ENCODE results near the gene DTNBP1. TPM values are rescaled to one million over a fixed set of nuclear protein-coding genes. Genes with fewer than 3 reads are reported as not detected.

Gene DTNBP1
- total and polyA plus RNA-seq, 2 of the 8 experiments (the other 6 are each of a cell fraction or from before 2014, with no cell fraction given), result 13.5 to 22.1 TPM

DNA sequence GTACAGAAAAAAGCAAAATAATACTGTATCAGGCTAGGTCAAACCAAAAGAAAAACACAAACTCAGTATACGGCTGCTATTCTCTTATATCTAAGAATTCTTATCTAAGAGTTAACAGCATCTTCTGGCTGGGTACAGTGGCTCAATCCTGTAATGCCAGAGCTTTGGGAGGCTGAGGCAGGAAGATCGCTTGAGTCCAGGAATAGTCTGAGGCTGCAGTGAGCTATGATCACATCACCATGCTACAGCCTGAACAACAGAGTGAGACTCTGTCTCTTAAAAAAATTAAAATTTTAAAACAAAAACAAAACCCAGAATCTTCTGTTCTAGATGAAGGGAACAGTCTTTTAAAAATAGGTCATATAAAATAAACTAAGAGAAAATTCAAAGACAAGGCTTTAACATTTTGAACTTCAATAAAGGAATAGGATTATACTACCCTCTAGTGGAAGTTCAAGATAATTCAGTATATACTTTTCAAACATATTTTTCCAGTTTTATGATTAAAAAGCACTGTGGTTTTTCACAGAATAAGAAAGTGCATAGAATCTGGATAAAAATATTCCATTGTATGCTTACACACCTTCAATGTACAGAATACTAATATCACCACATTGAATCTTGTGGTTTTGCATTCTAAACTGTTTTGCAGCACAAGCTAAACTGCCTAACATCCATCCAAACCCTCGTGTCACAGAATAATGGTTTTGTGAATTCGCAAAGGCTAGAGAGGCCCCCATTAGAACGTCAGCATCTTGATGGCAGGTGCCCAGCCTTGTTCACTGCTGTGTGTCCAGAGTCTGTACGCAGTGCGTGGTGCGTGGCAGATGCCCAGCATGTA, 39.3 kb downstream of the DTNBP1 start:
- Histone ChIP-seq H3K4me3 (ENCODE audit: extremely low read depth in 1 of 4, insufficient read depth in 2 of 4, low read depth in 3 of 4, low read length in 4 of 4) (no peak overlapping the region), H2AFZ (ENCODE audit: low read length) (no peak overlapping the region), H3K9ac (replicated peaks in 1 of 4; ENCODE audit: extremely low read depth in 1 of 4, low read depth in 3 of 4, low read length in 3 of 4) (no peak overlapping the region), H2BK20ac (ENCODE audit: low read length) (no peak overlapping the region; the same call in 1 of the 2 replicates), H4K5ac (ENCODE audit: insufficient read length, low read depth, low read length) (no peak overlapping the region), H2BK5ac (ENCODE audit: low read depth, low read length) (peak overlapping the region; percentile 31; the same call in 1 of the 2 replicates), H3K27me3 (replicated peaks in 1 of 4; ENCODE audit: control insufficient read depth in 3 of 4, extremely low read depth in 1 of 4, insufficient read depth in 3 of 4, low read length in 3 of 4) (no peaks in the 10 kb centered on the region), H2BK120ac (replicated peaks; ENCODE audit: low read depth, low read length) (no peak overlapping the region), H3K23ac (ENCODE audit: insufficient read length) (no peak overlapping the region), H3K27ac (ENCODE audit: low read depth, low read length) (no peak overlapping the region), H3K4me2 (ENCODE audit: insufficient read depth in 1 of 2, low read depth in 2 of 2, low read length in 2 of 2) (no peak overlapping the region), H3K4me1 (replicated peaks in 1 of 4; ENCODE audit: control insufficient read depth in 3 of 4, insufficient read depth in 4 of 4, low read length in 3 of 4) (0 out of 7 replicates have a peak, but pooled peaks cover 0 to 4% (median 1%) of the 10 kb centered on the region in 4 experiments), H4K20me1 (replicated peaks in 1 of 2; ENCODE audit: control insufficient read depth in 1 of 2, insufficient read depth in 2 of 2, low read length in 2 of 2) (peaks cover 2 to 4% of the 10 kb centered on the region in 2 experiments), H3K9me3 (ENCODE audit: insufficient read depth in 2 of 2, low read depth in 1 of 2, low read length in 1 of 2) (no peaks in the 10 kb centered on the region), H2BK15ac (ENCODE audit: low read length) (no peak overlapping the region), H4K8ac (ENCODE audit: extremely low read depth, insufficient read depth, low read length) (no peak overlapping the region), H3K23me2 (ENCODE audit: low read depth, low read length) (no peaks in the 10 kb centered on the region), H3K4ac (replicated peaks; ENCODE audit: insufficient read length, low read depth, low read length) (no peak overlapping the region), H3K18ac (ENCODE audit: extremely low read depth, low read length) (no peak overlapping the region), H3K79me1 (ENCODE audit: low read depth, low read length) (no peaks in the 10 kb centered on the region), H3K56ac (replicated peaks; ENCODE audit: insufficient read length, low read depth, low read length) (no peak overlapping the region), H3K14ac (ENCODE audit: insufficient read length) (no peak overlapping the region), H4K91ac (replicated peaks; ENCODE audit: insufficient read length, low read length) (no peak overlapping the region), H3K36me3 (ENCODE audit: control insufficient read depth in 2 of 4, insufficient read depth in 4 of 4, low read length in 3 of 4) (no peaks in the 10 kb centered on the region; a peak in 1 of 8 replicates), H3K79me2 (ENCODE audit: control insufficient read depth in 1 of 2, insufficient read depth in 2 of 2, low read length in 2 of 2) (0 out of 4 replicates have a peak, but pooled peaks cover 0 to 9% of the 10 kb centered on the region in 2 experiments), H2AK5ac (ENCODE audit: low read depth, low read length) (peak overlapping the region; percentile 90; the same call in 1 of the 2 replicates), H2BK12ac (ENCODE audit: low read depth, low read length) (no peak overlapping the region; the same call in 1 of the 2 replicates)
- WGBS, 2 experiments (ENCODE audit: extremely low coverage in 1 of 2, insufficient coverage in 1 of 2, insufficient read length in 1 of 2, insufficient replicate concordance in 2 of 2, low coverage in 1 of 2, low lambda C conversion rate in 2 of 2, missing lambda C conversion rate in 1 of 2), result 83% methylated on average over 8 of the region's 8 CpGs; no CpG with 5 or more reads in 1 of the 2 experiments
- CTCF ChIA-PET (ENCODE audit: partially characterized antibody), result interaction anchor here (0.7 to 6.1 kb wide), 29 partner anchors 8 to 1576 kb away, joined by 3 to 36 read pairs (median 4); no protein-coding TSS in a partner anchor
- DNase-seq (ENCODE audit: low read depth in 1 of 2, low spot score in 2 of 2) (no peak), FAIRE-seq (no peak)
- POLR2A ChIA-PET (ENCODE audit: partially characterized antibody), result interaction anchor here (0.9 to 1.4 kb wide), 3 partner anchors 99 to 104 kb away, joined by 3 read pairs; no protein-coding TSS in a partner anchor
- TF ChIP-seq RAD21 (IDR thresholded peaks at IDR 0.05 in 1 of 2, conservative IDR thresholded peaks at IDR 0.05 in 1 of 2; ENCODE audit: low read depth in 2 of 2, low read length in 2 of 2) (peak in 1 of 2 experiments; percentile 45; a peak in 3 of 4 replicates), SP4 (IDR thresholded peaks at IDR 0.05; ENCODE audit: low read length) (no peak), GABPA (IDR thresholded peaks at IDR 0.05; ENCODE audit: borderline replicate concordance, insufficient read depth, low read length) (no peak)
- TF ChIP-seq, protein P1, sequence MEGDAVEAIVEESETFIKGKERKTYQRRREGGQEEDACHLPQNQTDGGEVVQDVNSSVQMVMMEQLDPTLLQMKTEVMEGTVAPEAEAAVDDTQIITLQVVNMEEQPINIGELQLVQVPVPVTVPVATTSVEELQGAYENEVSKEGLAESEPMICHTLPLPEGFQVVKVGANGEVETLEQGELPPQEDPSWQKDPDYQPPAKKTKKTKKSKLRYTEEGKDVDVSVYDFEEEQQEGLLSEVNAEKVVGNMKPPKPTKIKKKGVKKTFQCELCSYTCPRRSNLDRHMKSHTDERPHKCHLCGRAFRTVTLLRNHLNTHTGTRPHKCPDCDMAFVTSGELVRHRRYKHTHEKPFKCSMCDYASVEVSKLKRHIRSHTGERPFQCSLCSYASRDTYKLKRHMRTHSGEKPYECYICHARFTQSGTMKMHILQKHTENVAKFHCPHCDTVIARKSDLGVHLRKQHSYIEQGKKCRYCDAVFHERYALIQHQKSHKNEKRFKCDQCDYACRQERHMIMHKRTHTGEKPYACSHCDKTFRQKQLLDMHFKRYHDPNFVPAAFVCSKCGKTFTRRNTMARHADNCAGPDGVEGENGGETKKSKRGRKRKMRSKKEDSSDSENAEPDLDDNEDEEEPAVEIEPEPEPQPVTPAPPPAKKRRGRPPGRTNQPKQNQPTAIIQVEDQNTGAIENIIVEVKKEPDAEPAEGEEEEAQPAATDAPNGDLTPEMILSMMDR (IDR thresholded peaks at IDR 0.05; ENCODE audit: control extremely low read depth in 1 of 3, insufficient read depth in 1 of 3, low read depth in 1 of 3, low read length in 3 of 3), result peak in 1 of 3 experiments; percentile 16; a peak in 2 of 4 replicates
